Hematopoietic multipotent progenitor cell treated with erythropoietin and hydrocortisone succinate and interleukin-3 and kit ligand, for 6 days (in vitro differentiated cells): Measurements from ENCODE around the gene ALKBH4.
"Not testable (repeated sequence)": the region's sequence is repeated elsewhere in the genome, so short reads cannot be mapped to it uniquely, and the experiment has no call there.

ENCODE experiments used
- DNase-seq: peaks from one replicate; pipeline ENCODE4 v3.0.0-alpha.2; 2015

Gene ALKBH4

GRCh38 chr7:102426268-102427018, 38.2 kb downstream of the ALKBH4 start:
- DNase-seq = peak; percentile 75

GRCh38 chr7:102425639-102426267, 38.9 kb downstream of the ALKBH4 start:
- DNase-seq = peak; percentile 82

DNA sequence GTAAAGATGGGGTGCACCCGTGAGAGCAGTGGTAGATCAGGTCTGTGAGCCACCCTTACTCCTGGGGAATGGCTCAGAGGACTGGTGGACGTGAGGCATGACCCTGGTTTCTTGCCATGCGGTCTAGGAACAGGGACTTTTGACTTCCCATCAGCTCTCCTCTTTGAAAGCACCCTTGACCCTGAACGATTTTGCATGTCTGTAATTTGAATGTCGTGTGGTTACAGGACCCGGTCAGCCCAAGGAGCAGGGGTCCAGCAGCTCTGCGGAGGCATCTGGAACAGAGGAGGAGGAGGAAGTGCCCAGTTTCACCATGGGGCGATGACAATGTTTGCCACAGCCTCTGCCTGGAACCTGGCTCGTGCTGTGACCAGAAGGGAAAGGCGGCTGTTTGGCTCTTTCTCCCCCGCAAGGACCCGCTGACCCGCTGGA, 39.9 kb downstream of the ALKBH4 start:
- DNase-seq = no peak

DNA sequence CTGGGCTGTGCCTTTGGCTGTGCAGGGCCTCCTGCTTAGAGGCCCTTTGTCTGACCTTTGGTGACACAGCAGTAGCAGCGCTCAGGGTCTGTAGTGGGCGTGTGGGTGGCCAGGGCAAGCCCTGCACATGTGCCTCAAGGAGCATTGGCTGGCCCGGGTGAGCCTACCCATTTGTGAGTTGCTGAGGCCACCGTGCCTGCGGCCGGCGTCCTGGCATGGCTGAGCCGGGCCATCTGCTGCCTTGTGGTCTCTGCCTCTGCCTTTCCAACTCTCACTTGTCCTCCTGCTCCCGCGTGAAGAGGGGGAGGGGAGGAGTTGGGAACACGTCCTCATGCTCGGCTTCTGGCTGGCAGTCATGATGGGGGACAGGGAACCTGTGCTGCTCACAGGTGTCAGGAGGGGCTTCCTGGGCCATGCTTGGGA, 40.5 kb downstream of the ALKBH4 start:
- no peak for DNase-seq

DNA sequence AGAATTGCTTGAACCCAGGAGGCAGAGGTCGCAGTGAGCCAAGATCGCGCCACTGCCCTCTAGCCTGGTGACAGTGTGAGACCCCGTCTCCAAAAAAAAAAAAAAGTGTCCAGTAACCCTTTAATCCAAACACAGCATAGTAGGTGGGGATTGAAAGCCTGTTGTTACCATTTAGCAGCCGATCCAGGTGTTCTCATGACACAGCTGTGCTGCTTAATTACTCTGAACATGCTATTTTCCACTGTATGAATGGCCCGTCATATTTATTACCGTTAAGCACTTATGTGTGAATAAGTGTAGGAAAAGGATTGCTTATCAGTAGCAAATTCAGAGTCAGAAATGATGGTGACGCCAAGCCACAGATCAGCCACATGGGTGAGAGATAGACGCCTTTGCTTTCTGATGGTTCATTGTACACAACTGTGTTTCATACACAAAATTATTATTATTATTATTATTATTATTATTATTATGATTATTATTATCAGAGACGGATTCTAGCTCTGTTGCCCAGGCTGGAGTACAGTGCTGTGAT, 42.9 kb downstream of the ALKBH4 start:
- DNase-seq = peak; percentile 86

- DNase-seq = no peak
These were observed 46.1 kb downstream of the ALKBH4 start for GRCh38 chr7:102418592-102418991.

- DNase-seq = no peak
These were observed 47.6 kb downstream of the ALKBH4 start for GRCh38 chr7:102417105-102417504.

DNA sequence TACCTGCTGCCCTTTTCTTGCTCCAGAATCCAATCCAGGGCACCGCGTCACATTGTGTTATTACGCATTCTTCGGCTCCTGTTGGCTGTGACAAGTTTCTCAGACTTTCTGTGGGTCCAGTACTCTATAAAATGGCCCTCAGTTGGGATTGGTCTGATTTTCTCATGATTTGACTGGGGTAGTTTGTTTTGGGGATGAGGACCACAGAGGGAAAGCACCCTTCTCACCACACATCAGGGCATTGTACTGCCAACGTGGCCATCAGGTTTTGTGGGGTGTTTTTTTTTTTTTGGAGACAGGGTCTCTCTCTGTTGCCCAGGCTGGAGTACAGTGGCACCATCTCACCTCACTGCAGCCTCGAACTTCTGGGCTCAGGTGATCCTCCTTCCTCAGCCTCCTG, 48.3 kb downstream of the ALKBH4 start:
- DNase-seq = no peak

DNA sequence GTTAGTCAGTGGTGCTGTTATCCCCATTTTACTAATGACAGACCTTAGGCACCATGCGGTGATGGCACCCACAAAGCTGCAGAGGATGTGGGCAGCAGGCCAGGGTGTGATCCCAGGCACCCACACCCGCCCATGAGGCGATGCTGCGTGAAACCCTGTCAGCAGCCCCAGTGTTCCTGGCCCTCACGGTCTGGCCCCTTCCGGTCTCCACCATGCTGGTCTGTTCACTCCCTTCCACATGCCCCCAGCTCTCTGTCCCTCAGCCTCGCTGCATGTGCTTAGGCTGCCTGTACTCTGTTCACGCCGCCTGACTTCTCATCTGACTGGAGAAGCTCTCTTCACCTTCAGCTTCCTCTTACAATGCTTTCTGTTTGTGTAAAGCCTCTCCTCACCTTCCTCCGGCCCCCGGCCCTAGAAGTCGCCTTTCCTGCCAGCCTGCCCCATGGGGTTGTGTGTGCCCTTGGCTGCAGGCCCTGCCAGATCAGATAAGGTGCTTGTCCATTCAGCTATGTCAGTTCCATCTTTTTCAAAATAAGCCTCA, 48.9 kb downstream of the ALKBH4 start:
- DNase-seq = peak; percentile 71

DNA sequence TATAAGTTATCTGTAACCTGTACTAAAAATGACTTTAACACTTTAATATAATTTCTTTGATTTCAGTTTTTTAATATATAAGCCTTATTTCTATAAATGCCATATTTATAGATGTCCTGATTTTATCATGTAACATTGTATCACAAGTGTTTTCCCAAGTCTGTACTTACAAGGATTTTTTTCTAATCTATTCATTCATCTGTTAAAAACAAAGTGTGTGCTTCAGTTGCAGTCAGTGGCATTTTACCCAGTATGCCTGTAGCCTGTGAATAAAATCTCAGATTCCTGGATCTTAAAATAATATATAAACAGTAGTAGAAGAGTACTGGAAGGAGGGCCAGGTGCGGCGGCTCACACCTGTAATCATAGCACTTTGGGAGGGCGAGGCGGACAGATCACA, 51.1 kb downstream of the ALKBH4 start:
- DNase-seq = no peak

DNA sequence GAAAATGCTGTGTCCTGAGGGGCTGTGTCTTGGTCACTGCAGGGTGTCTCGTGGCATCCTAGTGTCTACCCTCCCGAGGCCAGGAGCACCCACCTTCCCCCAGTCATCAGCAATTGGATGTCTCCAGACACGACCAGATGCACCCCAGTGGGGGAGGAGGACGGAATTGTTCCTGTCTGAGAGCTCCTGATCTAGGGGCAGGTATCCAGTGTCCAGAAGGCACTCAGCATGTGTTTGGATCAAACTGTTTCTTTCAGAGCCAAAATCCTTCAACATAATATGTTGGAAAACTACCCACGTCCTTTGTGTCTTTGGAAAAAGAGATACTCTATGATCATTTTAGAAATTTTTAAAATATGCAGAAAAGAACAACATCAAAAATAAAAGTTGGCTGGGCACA, 51.6 kb downstream of the ALKBH4 start:
- no peak for DNase-seq

- peak; percentile 82 for DNase-seq
These were observed 52.1 kb downstream of the ALKBH4 start for GRCh38 chr7:102412548-102412947.

DNA sequence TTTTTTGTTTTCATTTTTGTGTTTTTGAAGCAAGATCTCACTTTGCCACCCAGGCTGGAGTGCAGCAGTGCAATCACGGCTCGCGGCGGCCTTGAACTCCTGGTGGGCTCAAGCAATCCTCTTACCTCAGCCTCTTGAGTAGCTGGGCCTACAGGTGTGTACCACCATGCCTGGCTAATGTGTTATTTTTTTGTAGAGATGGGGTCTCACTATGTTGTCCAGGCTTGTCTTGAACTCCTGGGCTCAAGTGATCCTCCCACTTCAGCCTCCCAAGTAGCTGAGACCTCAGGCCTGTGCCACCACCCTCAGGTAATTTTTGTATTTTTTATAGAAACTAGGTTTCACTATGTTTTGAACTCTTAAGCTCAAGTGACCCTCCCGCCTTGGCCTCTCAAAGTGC, 53.7 kb downstream of the ALKBH4 start:
- DNase-seq = no peak

DNA sequence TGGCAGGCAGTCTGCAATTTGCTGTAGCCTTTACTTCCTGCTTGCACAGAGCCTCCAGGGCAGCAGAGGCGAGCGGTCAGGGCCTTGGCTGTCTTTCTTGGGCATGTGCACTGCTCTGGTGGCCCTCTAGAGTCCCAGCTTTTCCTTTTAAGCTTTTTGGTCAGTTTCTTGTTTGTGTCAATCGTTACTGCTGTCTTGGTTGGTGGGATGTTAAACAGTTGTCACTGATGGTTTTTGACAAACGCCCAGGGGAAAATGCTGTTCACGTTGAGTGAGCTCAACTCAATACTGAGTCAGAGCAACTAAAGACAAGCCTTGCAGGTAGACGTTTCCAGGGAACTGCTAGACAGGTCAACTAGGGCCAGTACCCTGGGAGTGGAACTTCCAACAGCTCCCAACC, 54.5 kb downstream of the ALKBH4 start:
- no peak for DNase-seq

GRCh38 chr7:102409340-102409739, 55.3 kb downstream of the ALKBH4 start:
- no peak for DNase-seq

GRCh38 chr7:102408530-102408929, 56.1 kb downstream of the ALKBH4 start:
- DNase-seq = not testable (repeated sequence)

GRCh38 chr7:102407910-102408309, 56.8 kb downstream of the ALKBH4 start:
- no peak for DNase-seq
